ENCODE measurements around the gene UBE3B.

Gene UBE3B

GRCh38 chr12:109553906-109554500, 76.6 kb downstream of the UBE3B start:
- DNase-seq (ENCODE audit: low read depth, low spot score) = no peak

- no peak for DNase-seq (ENCODE audit: low read depth, low spot score)
Observed at GRCh38 chr12:109554761-109555160, 77.3 kb downstream of the UBE3B start.

GRCh38 chr12:109555431-109556315, 78.2 kb downstream of the UBE3B start:
- no peak for DNase-seq (ENCODE audit: low read depth, low spot score)

GRCh38 chr12:109557200-109557599, 79.8 kb downstream of the UBE3B start:
- no peak for DNase-seq (ENCODE audit: low read depth, low spot score)

- DNase-seq (ENCODE audit: low read depth, low spot score) = no peak
Observed at GRCh38 chr12:109557805-109558204, 80.4 kb downstream of the UBE3B start.

GRCh38 chr12:109558374-109559199, 81.2 kb downstream of the UBE3B start:
- DNase-seq (ENCODE audit: low read depth, low spot score) = no peak

GRCh38 chr12:109559200-109559505, 81.7 kb downstream of the UBE3B start:
- DNase-seq (ENCODE audit: low read depth, low spot score) = no peak

- no peak for DNase-seq (ENCODE audit: low read depth, low spot score)
Observed at GRCh38 chr12:109559601-109560000, 82.2 kb downstream of the UBE3B start.

GRCh38 chr12:109560867-109561710, 83.7 kb downstream of the UBE3B start:
- no peak for DNase-seq (ENCODE audit: low read depth, low spot score)

GRCh38 chr12:109561711-109562030, 84.2 kb downstream of the UBE3B start:
- no peak for DNase-seq (ENCODE audit: low read depth, low spot score)

- no peak for DNase-seq (ENCODE audit: low read depth, low spot score)
Observed at GRCh38 chr12:109562871-109563270, 85.4 kb downstream of the UBE3B start.

- DNase-seq (ENCODE audit: low read depth, low spot score) = no peak
Observed at GRCh38 chr12:109563291-109564284, 86.2 kb downstream of the UBE3B start.

GRCh38 chr12:109566424-109566823, 89.0 kb downstream of the UBE3B start:
- DNase-seq (ENCODE audit: low read depth, low spot score) = no peak

- no peak for DNase-seq (ENCODE audit: low read depth, low spot score)
Observed at GRCh38 chr12:109567296-109567695, 89.9 kb downstream of the UBE3B start.

- no peak for DNase-seq (ENCODE audit: low read depth, low spot score)
Observed at GRCh38 chr12:109567967-109568366, 90.5 kb downstream of the UBE3B start.

GRCh38 chr12:109568486-109568885, 91.1 kb downstream of the UBE3B start:
- no peak for DNase-seq (ENCODE audit: low read depth, low spot score)

GRCh38 chr12:109571773-109572505, 94.5 kb downstream of the UBE3B start:
- DNase-seq (ENCODE audit: low read depth, low spot score) = no peak

- no peak for DNase-seq (ENCODE audit: low read depth, low spot score)
Observed at GRCh38 chr12:109572506-109572845, 95.0 kb downstream of the UBE3B start.

- DNase-seq (ENCODE audit: low read depth, low spot score) = peak; percentile 97
Observed at GRCh38 chr12:109573029-109573913, 95.8 kb downstream of the UBE3B start, which contains the start of the genes MMAB and MVK. Gene MMAB, minus strand, starts transcription at chr12:109573504. Its CDS starts 24 bp downstream, at chr12:109573480. Gene MVK, plus strand, starts transcription at chr12:109573794. Its CDS starts 1,029 bp downstream, at chr12:109574823.
